Hematopoietic multipotent progenitor cell treated with erythropoietin and hydrocortisone succinate and interleukin-3 and kit ligand, for 15 days (in vitro differentiated cells): ENCODE measurements around the gene RAD51B.

ENCODE experiments used
- DNase-seq: peaks from one replicate; pipeline ENCODE4 v3.0.0-alpha.2; 2015; ENCODE audit warnings: low spot score

RAD51B gene

GRCh38 chr14:68364792-68365192 is 545.2 kb downstream of the RAD51B start:
- DNase-seq = no peak

GRCh38 chr14:68365228-68365627 is 545.6 kb downstream of the RAD51B start:
- no peak for DNase-seq

DNA sequence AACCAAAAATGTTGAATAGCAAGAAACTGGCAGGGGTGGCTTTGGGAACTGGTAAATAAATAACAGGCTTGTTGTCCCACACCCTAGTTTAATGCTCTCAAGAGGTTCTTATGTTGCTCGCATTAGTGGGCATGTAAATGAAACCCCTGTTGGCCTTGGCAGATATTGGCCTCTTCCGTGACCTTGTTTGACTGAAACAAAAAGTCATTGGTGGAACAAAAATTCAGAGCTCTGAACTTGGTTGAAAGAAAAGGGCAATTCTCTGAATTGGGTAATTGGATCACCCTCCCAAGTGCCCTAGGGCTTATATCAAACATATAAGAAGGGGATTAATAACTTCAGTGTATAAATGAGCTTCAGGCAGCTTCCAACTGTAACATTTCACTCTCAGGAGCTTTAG is 547.1 kb downstream of the RAD51B start:
- DNase-seq = no peak

DNA sequence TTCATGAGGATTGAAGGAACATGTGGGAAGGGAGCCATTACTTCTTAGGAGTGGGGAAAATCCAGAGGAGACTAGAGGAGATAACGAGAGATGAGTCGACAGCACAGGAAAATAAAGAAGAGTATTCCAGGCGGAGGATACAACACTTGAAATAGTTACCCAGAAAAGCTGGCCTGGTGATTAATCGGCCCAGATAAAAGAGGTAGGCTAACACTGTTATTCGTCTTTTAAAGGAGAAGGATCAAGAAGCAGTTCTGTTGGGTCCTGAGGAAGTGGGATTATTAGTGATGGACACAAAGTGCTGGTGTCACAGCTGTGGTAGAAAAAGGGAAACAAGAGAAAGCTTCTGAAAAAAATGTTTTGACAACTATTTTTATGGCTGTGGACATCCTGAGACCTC is 548.0 kb downstream of the RAD51B start:
- DNase-seq = no peak

DNA sequence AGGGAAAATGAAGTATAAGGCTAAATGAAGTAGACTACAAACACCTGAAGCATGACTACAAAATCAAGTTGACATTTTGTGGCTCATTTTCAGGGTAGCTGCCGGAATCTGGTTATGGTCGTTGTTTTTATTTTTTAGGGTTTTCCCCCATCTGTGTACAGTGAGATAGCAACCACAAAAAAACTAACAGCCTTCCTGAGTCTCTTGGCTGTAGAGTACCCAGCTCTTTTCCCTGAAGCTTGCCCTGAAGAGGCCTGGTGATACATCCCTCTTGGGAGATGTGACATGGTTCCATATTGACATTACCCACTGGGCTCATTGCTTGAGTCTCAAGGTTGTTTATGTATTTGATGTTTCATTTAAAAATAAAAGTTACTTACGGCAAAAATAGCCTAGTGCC is 549.3 kb downstream of the RAD51B start:
- DNase-seq = no peak

GRCh38 chr14:68369281-68370056 is 549.9 kb downstream of the RAD51B start:
- no peak for DNase-seq

- no peak for DNase-seq
These were observed 550.4 kb downstream of the RAD51B start for GRCh38 chr14:68370057-68370360.

DNA sequence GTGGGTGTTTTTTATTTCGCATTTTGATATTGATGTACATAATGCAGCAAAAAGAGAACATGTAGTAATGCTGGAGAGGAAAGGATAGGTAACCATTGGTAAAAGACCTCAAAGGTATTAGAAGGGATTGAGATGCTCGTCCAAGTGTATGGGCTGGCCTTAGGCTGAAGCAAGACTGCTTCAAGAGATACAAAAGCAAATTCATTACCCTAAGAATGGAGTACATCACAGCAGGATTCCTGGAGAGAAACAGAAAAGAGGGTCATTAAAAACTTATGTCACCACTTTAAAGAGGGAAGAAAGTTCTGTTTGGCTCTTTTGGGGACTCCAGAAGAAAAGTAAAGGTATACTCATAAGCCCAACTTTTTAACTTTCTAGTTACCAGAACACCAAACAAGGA is 552.8 kb downstream of the RAD51B start:
- DNase-seq = no peak

DNA sequence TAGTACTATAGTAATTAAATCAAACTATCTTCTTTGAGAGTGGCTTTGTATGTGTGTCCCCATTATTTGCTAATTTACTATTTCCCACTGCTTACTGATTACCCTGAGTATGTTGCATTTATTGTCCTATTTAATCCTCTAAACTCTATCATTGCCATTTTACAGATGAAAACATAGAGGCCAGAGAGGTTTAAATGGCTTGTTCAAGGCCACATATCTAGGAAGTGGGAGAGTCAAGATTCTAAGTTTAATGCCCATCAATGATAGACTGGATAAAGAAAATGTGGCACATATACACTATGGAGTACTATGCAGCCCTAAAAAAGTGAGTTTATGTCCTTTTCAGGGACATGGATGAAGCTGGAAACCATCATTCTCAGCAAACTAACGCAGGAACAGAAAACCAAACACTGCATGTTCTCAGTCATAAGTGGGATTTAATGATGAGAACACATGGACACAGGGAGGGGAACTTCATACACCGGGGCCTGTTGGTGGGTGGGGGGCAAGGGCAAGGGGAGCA is 553.6 kb downstream of the RAD51B start:
- DNase-seq = no peak

DNA sequence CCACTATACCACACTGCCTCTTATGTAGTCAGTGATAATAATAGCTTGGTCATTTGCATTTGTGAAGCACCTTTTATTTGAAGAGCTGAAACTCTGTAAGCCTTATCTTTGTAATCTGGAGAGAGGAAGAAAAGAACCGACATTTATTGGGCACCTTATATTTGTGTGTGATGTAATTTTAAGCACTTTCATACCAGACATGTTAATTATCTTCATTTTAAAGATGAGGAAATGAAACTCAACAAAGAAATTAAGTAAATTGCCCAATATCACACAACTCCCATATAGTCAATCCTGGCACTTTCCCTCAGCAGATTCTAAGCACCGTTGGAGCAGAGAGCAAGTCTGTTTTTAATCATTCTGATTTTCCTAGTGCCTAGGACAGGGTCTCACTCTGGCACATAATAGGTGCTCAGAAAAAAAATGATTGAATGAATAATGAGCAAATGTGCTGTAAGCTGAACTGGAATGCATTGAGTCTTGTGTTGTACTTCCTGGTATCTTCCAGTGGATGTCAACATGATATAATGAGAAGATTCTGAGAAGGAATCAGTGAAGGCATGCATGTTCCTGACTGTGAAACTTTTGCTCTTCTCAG is 554.4 kb downstream of the RAD51B start:
- DNase-seq = no peak

- DNase-seq = no peak
These were observed 555.1 kb downstream of the RAD51B start for GRCh38 chr14:68374682-68375081.

GRCh38 chr14:68375376-68375775 is 555.8 kb downstream of the RAD51B start:
- no peak for DNase-seq

DNA sequence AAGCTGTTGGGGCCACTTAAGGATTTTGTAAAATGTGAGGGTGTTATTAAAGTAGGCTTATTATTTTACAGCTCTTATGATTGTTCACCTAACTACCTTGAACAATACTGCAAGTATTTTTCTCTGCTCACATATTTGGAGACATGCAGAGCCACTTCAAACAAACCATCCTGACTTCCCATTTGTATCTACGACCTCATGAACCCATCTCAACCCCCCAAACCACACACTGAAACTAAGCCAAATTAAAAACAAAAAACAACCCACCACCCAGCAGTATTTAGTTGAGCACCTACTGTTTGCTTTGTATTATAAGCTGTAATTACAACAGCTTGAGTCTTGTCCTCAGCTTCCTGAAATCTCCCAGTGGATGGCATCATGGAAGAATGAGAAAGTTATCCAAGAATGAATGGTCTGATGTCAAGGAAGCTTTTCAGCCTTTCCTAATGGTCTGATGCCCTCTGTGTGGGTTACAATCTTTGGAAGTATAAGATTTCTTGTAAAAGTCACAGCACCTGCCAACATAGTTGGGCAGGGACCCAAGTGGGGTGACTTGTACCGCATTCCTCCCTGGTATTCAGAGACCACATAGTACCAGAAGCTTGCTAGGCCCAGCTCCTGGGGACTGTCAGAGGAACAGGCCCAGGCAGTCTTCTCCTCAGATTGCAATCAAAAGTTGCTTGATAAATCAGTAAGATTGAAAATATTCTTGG is 556.6 kb downstream of the RAD51B start:
- DNase-seq = no peak

- DNase-seq = no peak
These were observed 557.4 kb downstream of the RAD51B start for GRCh38 chr14:68377006-68377405.

DNA sequence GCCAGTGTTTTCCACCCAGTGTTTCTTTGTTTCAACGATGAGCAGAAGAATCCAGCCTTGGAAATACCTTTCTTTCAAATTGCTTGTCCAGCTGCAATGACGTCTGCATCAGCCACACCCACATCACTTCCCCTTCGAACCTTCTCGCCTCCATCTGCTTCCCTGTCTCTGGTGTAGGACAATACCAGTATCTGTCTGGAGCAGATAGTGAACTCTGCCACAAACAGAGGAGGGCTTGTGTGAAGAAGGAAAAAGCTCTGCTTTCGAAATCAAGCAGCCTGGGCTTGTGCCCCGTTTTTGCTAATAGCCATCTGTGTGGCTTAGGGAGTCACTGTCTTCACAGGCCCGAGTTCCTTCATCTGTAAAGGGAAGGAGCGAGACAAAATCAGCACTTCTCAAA is 557.9 kb downstream of the RAD51B start:
- peak; percentile 8 for DNase-seq

DNA sequence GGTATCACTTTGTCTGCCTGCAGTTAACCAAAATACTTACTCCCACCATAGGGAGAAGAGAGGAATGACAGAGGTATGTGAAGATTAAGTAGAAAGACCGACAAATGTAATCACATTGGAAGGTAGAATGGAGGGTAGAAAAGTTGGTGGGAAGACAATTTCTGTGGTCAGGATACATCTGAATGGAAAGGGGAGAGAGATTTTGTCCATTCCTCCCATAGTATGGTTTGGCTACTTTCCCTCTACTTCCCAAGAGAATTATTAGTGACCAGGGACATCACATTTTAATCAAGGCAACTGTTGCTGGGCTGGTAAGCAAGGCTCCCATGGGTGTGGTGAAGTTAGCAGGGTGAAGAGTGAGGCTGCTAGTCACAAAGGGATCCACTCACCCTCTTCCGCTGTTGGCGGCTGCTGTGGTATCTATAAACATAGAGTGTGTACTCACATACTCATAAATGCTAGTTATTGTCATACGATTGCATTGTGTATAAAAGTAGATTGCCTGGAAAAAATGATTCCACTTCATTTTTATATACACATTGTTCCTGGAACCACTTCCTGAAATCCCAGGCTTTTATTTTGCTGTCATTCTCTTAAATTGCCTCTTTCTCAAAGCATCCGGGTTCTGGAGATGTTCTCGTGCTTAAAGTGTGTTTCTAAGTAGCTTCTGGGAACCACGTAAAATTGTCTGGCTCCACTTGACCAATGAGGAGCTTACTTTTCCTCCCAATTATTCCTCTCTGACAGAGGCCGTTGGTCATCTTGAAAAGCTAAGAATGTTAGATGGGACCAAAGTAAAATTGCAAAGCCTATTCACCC is 560.1 kb downstream of the RAD51B start:
- no peak for DNase-seq

DNA sequence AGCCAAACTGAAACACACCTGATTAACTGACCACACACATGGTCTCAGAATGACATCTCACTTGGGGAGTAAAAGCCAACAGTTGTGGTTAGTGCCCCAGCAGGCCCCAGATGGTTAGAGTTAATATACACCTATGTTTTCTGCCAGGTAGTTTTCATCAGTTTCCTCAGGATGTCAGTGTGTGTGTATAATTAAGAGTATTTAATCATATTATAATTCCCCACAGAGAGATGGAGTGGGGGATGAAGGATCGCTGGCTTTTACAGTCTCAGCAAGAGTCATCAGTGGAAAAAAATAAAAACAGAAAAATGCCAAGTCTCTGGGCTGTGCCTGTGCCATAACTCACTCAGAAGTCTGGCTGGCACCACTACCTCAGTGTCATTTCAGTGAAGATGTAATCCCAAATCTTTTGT is 560.8 kb downstream of the RAD51B start:
- no peak for DNase-seq

- no peak for DNase-seq
These were observed 564.8 kb downstream of the RAD51B start for GRCh38 chr14:68384335-68384734.

DNA sequence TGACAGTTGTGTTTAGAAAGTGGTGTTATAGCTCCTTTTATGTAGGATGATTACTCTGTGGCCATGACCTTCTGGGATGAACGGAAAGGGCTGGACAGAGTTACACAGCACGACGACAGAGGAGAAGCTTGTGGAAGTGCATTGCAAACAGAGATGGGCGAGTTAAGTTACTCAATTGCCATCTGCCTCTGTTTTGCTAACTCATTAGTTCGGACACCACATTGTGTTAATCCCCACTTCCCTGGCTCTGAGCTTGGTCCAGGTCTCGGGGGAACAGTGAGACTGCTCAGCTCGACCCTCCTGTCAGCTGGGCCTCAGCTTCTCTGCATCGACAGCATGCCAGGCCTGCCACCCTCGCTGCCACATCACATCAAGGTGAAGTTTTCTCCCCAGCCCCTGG is 565.3 kb downstream of the RAD51B start:
- no peak for DNase-seq

- DNase-seq = no peak
These were observed 566.9 kb downstream of the RAD51B start for GRCh38 chr14:68386446-68386845.

GRCh38 chr14:68386950-68387779 is 567.6 kb downstream of the RAD51B start:
- DNase-seq = no peak
